BJ (cell line): ENCODE measurements around the gene COPA. TPM values are rescaled to one million over a fixed set of nuclear protein-coding genes. Genes with fewer than 3 reads are reported as not detected.

Experiments used
- CTCF ChIA-PET: fragments of 350-600 bp; formaldehyde crosslinking; extraction: SDS; loops from one replicate; lab custom pipeline; 2021; ENCODE audit warnings: antibody characterized with exemption, inconsistent platforms; lab: Yijun Ruan, JAX
- POLR2A ChIA-PET: fragments of 300-600 bp; sonication (Branson Sonifier 250); formaldehyde crosslinking; extraction: SDS; loops from one replicate; lab custom pipeline; 2021; ENCODE audit warnings: antibody characterized with exemption; lab: Charles Lee
- DNase-seq: peaks from one replicate; pipeline ENCODE4 v3.0.0-alpha.2; 2011; ENCODE audit warnings: low read depth
- H3K27me3 ChIP-seq: 2 replicates; pipeline ENCODE4 v1.6.0; 2011; ENCODE audit warnings: low read length; ENCODE audit not compliant: control insufficient read depth, insufficient read depth
- H3K36me3 ChIP-seq: 2 replicates; pipeline ENCODE4 v1.5.1; 2011; ENCODE audit warnings: low read length; ENCODE audit not compliant: control insufficient read depth, insufficient read depth
- H3K4me3 ChIP-seq: 2 replicates; pipeline ENCODE4 v1.5.1; 2011; ENCODE audit warnings: low read depth, mild to moderate bottlenecking, control low read depth, low read length
- polyA plus RNA-seq: library from polyadenylated mRNA; depleted of rRNA; stranded (reverse); fragments of >200 nt; gene quantifications from 2 replicates; pipeline ENCODE4 v1.2.3, GENCODE V29; 2011
- TF ChIP-seq, protein P1 (sequence below): IDR thresholded peaks from 2 replicates; pipeline ENCODE4 v1.5.1; 2011; ENCODE audit warnings: low read depth, mild to moderate bottlenecking, control low read depth, inconsistent platforms, low read length, moderate library complexity; ENCODE audit not compliant: insufficient read depth

COPA gene
- polyA plus RNA-seq, 1 experiment = 267 TPM

DNA sequence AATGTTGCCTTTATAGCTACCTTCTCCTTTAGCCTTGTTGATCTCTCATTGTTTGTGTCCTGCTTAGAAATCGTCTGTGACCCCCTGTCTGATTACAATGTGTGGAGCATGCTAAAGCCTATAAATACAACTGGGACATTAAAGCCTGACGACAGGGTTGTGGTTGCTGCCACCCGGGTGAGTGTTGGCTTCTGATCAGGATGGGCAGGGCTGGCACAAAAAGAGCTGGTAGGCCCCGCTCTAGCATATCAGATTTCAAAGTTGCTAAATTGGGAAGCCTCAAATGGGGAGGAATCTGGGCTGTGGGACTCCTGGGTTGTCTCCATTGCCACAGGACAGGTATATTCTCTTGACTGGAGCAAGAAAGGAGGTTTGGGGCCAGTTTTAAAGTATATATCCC lies 8.6 kb upstream of the COPA start:
- no peak overlapping the region for H3K4me3 ChIP-seq
- TF ChIP-seq, protein P1, sequence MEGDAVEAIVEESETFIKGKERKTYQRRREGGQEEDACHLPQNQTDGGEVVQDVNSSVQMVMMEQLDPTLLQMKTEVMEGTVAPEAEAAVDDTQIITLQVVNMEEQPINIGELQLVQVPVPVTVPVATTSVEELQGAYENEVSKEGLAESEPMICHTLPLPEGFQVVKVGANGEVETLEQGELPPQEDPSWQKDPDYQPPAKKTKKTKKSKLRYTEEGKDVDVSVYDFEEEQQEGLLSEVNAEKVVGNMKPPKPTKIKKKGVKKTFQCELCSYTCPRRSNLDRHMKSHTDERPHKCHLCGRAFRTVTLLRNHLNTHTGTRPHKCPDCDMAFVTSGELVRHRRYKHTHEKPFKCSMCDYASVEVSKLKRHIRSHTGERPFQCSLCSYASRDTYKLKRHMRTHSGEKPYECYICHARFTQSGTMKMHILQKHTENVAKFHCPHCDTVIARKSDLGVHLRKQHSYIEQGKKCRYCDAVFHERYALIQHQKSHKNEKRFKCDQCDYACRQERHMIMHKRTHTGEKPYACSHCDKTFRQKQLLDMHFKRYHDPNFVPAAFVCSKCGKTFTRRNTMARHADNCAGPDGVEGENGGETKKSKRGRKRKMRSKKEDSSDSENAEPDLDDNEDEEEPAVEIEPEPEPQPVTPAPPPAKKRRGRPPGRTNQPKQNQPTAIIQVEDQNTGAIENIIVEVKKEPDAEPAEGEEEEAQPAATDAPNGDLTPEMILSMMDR = no peak
- H3K36me3 ChIP-seq = peaks cover 41% of the 10 kb centered on the region
- DNase-seq = no peak
- POLR2A ChIA-PET = interaction anchor here (0.6 kb wide), 1 partner anchor 13 kb away, joined by 5 read pairs; no protein-coding TSS in a partner anchor
- CTCF ChIA-PET = interaction anchor here (1.1 to 6.2 kb wide), 4 partner anchors 24 to 133 kb away, joined by 3 to 86 read pairs (median 3); no protein-coding TSS in a partner anchor
- no peaks in the 10 kb centered on the region for H3K27me3 ChIP-seq

DNA sequence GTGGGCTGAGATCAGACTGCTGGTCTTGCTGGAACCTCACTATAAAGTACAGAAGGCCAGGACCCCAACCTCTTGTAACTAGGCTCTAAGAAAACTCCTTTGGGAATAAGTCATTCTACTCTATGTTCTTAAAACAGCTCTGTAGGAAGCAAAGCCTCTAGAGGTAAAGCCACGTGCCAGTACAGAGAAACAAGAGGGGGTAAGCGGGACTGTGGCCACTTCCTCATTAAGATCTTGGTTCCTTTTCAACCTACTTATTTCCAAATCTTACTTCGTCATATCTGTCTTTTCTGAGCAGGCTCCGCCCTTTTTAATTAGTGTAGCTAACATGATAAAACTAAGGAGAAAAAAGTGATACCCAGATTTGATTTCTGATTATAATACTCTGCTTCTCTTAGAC lies 3.9 kb upstream of the COPA start:
- H3K27me3 ChIP-seq = no peaks in the 10 kb centered on the region
- peaks cover 13% of the 10 kb centered on the region for H3K36me3 ChIP-seq
- TF ChIP-seq, protein P1 = no peak
- ChIA-PET CTCF (interaction anchor here (1.8 kb wide), 1 partner anchor 29 kb away, joined by 9 read pairs; no protein-coding TSS in a partner anchor), POLR2A (no interaction called here)
- no peak overlapping the region for H3K4me3 ChIP-seq
- DNase-seq = no peak

DNA sequence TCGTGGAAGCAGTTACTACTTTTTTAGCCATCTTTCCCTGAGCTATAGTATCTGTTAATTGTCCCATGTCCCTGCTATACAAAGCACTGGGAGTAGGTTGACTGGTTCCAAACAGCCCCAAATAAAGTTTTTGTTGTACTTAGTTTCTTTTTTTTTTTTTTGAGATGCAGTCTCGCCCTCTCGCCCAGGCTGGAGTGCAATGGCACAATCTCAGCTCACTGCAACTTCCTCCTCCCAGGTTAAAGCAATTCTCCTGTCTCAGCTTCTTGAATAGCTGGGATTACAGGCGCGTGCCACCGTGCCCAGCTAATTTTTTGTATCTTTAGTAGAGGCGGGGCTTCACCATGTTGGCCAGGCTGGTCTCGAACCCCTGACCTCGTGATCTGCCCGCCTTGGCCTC lies 3.4 kb upstream of the COPA start:
- TF ChIP-seq, protein P1 = no peak
- Histone ChIP-seq H3K4me3 (no peak overlapping the region), H3K27me3 (no peaks in the 10 kb centered on the region), H3K36me3 (peaks cover 10% of the 10 kb centered on the region)
- CTCF ChIA-PET = interaction anchor here (1.8 kb wide), 1 partner anchor 30 kb away, joined by 9 read pairs; no protein-coding TSS in a partner anchor
- DNase-seq = no peak
- POLR2A ChIA-PET = no interaction called here

DNA sequence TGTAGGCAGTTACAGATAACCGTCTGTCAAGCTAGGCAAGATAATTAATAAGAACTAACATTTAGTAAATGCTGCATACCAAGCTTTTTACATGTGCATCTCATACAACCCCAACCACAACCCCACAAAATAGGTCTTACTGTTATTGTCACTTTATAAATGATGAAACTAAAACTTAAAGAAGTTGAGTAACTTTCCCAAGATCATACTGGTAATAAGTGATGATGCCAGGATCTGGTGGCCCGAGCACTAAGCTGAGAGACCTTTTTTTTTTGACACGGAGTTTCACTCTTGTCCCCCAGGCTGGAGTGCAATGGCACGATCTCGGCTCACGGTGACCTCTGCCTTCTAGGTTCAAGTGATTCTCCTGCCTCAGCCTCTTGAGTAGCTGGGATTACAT lies 1.9 kb upstream of the COPA start:
- Histone ChIP-seq H3K27me3 (no peaks in the 10 kb centered on the region), H3K36me3 (peaks cover 6% of the 10 kb centered on the region; the same call in 1 of the 2 replicates), H3K4me3 (no peak overlapping the region)
- CTCF ChIA-PET = interaction anchor here (0.8 to 1.2 kb wide), 3 partner anchors 9 to 32 kb away, joined by 3 to 4 read pairs (median 4); no protein-coding TSS in a partner anchor
- POLR2A ChIA-PET = no interaction called here
- TF ChIP-seq, protein P1 = no peak
- DNase-seq = no peak

DNA sequence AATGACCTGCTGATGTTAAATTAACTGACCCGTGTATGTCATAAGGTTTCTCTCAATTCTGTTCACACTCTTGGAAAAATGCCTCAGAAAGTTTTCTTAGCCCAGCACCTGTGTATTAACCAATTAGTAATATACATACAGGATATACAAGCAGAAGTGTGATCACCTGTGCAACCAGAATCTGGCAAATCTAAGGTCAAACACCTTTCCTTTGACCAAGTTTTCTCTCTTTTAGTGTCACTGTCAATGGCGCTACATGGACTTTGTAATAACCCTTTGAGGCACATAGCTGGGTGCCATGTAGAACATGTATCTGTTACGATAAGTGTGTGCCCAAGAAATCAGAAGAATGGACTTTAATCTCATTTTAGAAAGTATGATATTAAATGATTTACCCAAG lies 1.2 kb upstream of the COPA start:
- peak overlapping the region; percentile 89 for H3K4me3 ChIP-seq

More for the DNA sequence above, 1.2 kb upstream of the COPA start:
- ChIA-PET CTCF (interaction anchor here (0.8 to 1.0 kb wide), 2 partner anchors 10 to 13 kb away, joined by 4 read pairs; no protein-coding TSS in a partner anchor), POLR2A (no interaction called here)
- Histone ChIP-seq H3K27me3 (no peaks in the 10 kb centered on the region), H3K36me3 (peaks cover 4% of the 10 kb centered on the region; the same call in 1 of the 2 replicates)
- DNase-seq = no peak
- TF ChIP-seq, protein P1 = no peak
